Right lobe of liver (tissue), 4 donors: Measurements from ENCODE around the gene ARFIP2.

Source experiments
- POLR2A ChIP-seq: fragments of 450-650 bp; IDR thresholded peaks from one replicate; pipeline ENCODE4 v1.6.1; 2017; ENCODE audit warnings: antibody characterized with exemption, mild to moderate bottlenecking
- TF ChIP-seq, protein P1 (sequence below), 4 donors: fragments of 200-600 bp in 3 of 4; fragments of 450-650 bp in 1 of 4; IDR thresholded peaks; one replicate each; pipeline versions ENCODE4 v1.5.1 to v1.8.0; 2016 to 2022; ENCODE audit warnings: antibody characterized with exemption in 4 of 4, mild to moderate bottlenecking in 2 of 4
- donor health status: DM: no; HTN: no; CAD: no.
- donor health status: DM: no; HTN: no; CAD: no.
- donor health status: DM: no; HTN: yes; CAD: no.

DNA sequence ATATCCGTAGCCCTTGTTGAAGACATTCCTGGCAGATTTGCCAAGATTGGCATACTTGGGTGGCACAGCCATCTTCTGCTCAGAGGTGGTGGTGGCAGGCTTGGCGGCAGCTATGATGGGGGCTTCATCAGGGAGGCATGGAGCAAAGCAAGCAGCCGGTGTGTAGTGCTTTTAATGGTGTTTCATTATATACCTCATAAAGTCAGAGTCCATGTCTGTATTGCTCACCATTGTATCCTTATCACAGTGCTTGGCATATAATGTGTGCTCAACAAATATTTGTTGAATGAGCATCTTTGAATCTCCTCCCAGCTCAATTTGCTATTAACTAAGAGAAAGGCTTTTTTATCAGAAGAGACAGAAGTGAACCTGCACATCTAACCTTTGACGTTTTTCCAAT, 8.2 kb upstream of the ARFIP2 start:
- TF ChIP-seq, protein P1, sequence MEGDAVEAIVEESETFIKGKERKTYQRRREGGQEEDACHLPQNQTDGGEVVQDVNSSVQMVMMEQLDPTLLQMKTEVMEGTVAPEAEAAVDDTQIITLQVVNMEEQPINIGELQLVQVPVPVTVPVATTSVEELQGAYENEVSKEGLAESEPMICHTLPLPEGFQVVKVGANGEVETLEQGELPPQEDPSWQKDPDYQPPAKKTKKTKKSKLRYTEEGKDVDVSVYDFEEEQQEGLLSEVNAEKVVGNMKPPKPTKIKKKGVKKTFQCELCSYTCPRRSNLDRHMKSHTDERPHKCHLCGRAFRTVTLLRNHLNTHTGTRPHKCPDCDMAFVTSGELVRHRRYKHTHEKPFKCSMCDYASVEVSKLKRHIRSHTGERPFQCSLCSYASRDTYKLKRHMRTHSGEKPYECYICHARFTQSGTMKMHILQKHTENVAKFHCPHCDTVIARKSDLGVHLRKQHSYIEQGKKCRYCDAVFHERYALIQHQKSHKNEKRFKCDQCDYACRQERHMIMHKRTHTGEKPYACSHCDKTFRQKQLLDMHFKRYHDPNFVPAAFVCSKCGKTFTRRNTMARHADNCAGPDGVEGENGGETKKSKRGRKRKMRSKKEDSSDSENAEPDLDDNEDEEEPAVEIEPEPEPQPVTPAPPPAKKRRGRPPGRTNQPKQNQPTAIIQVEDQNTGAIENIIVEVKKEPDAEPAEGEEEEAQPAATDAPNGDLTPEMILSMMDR (IDR thresholded peaks at IDR 0.05): no peak
- no peak for TF ChIP-seq POLR2A
